Measurements from ENCODE around the gene ZDHHC5. TPM values are rescaled to one million over a fixed set of nuclear protein-coding genes. Genes with fewer than 3 reads are reported as not detected.

Gene ZDHHC5
- total and polyA plus RNA-seq, 2 of the 13 experiments (the other 11 are each of a cell fraction or from before 2014, with no cell fraction given) = 26.6 to 34.0 TPM

DNA sequence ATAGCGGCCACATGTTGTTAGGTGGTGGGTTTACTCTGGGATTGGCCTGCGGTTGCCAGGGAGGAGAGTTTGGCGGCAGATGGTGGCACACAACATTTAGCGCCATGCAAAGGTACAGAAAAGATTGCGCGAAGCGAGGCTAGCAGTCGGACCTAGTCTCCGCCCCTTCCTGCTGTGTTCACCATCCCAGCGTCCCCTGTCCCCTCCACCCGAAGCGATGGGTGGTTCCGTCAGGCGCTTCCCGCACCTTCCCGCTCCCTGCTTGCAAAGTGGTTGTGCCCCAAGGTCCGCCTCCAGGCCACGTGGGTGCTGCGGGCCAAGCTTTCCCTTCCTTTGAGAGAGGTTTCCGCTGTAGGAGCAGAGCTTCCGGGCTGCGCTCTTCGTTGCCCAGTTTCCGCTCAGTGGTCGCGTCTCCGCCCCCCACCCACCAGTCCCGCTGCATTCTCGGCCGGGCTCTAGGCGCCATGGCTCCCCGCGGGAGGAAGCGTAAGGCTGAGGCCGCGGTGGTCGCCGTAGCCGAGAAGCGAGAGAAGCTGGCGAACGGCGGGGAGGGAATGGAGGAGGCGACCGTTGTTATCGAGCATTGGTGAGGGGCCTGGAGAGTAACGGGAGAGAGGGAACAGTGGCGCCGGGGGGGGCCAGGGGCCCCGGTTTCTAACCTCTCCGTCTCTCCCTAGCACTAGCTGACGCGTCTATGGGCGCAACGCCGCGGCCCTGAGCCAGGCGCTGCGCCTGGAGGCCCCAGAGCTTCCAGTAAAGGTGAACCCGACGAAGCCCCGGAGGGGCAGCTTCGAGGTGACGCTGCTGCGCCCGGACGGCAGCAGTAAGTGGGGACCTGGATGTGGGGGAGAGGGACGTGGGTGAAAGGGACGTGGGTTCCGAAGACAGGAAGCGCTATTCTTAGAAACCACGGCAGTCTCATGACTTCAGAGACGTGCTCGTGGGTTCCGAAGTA lies 73.5 kb downstream of the ZDHHC5 start, which contains the start of gene SELENOH (continued):
- TF ChIP-seq, protein P1, sequence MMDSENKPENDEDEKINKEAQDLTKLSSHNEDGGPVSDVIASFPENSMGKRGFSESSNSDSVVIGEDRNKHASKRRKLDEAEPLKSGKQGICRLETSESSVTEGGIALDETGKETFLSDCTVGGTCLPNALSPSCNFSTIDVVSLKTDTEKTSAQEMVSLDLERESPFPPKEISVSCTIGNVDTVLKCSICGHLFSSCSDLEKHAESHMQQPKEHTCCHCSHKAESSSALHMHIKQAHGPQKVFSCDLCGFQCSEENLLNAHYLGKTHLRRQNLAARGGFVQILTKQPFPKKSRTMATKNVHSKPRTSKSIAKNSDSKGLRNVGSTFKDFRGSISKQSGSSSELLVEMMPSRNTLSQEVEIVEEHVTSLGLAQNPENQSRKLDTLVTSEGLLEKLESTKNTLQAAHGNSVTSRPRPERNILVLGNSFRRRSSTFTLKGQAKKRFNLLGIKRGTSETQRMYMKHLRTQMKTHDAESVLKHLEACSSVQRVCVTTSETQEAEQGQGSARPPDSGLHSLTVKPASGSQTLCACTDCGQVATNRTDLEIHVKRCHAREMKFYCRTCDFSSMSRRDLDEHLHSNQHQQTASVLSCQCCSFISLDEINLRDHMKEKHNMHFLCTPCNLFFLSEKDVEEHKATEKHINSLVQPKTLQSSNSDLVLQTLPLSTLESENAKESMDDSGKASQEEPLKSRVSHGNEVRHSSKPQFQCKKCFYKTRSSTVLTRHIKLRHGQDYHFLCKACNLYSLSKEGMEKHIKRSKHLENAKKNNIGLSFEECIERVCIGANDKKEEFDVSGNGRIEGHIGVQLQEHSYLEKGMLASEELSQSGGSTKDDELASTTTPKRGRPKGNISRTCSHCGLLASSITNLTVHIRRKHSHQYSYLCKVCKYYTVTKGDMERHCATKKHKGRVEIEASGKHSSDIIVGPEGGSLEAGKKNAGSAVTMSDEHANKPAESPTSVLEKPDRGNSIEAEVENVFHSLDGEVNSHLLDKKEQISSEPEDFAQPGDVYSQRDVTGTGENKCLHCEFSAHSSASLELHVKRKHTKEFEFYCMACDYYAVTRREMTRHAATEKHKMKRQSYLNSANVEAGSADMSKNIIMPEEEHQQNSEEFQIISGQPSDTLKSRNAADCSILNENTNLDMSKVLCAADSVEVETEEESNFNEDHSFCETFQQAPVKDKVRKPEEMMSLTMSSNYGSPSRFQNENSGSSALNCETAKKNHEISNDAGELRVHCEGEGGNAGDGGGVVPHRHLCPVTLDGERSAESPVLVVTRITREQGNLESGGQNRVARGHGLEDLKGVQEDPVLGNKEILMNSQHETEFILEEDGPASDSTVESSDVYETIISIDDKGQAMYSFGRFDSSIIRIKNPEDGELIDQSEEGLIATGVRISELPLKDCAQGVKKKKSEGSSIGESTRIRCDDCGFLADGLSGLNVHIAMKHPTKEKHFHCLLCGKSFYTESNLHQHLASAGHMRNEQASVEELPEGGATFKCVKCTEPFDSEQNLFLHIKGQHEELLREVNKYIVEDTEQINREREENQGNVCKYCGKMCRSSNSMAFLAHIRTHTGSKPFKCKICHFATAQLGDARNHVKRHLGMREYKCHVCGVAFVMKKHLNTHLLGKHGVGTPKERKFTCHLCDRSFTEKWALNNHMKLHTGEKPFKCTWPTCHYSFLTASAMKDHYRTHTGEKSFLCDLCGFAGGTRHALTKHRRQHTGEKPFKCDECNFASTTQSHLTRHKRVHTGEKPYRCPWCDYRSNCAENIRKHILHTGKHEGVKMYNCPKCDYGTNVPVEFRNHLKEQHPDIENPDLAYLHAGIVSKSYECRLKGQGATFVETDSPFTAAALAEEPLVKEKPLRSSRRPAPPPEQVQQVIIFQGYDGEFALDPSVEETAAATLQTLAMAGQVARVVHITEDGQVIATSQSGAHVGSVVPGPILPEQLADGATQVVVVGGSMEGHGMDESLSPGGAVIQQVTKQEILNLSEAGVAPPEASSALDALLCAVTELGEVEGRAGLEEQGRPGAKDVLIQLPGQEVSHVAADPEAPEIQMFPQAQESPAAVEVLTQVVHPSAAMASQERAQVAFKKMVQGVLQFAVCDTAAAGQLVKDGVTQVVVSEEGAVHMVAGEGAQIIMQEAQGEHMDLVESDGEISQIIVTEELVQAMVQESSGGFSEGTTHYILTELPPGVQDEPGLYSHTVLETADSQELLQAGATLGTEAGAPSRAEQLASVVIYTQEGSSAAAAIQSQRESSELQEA (CRISPR knock-in tag; IDR thresholded peaks at IDR 0.05; ENCODE audit: not compliant biosample characterization) = peak; percentile 41
- no peak for TF ChIP-seq ZNF382 (CRISPR knock-in tag; IDR thresholded peaks at IDR 0.05; ENCODE audit: borderline replicate concordance)
- TF ChIP-seq TOE1 (CRISPR knock-in tag; IDR thresholded peaks at IDR 0.05) = no peak
- TF ChIP-seq NFE2 (CRISPR knock-in tag; IDR thresholded peaks at IDR 0.05) = no peak
- TF ChIP-seq SIN3B (IDR thresholded peaks at IDR 0.05; ENCODE audit: low read length) = peak; percentile 76
- TF ChIP-seq ZNF496 (CRISPR knock-in tag; IDR thresholded peaks at IDR 0.05; ENCODE audit: insufficient replicate concordance) = no peak
- peak; percentile 87; the same call in 1 of the 2 replicates for TF ChIP-seq SMAD1 (CRISPR knock-in tag; IDR thresholded peaks at IDR 0.05; ENCODE audit: borderline replicate concordance, low read depth)
- peak; percentile 48; the same call in 1 of the 2 replicates for TF ChIP-seq ZNF414 (CRISPR knock-in tag; IDR thresholded peaks at IDR 0.05)
- TF ChIP-seq, protein P2, sequence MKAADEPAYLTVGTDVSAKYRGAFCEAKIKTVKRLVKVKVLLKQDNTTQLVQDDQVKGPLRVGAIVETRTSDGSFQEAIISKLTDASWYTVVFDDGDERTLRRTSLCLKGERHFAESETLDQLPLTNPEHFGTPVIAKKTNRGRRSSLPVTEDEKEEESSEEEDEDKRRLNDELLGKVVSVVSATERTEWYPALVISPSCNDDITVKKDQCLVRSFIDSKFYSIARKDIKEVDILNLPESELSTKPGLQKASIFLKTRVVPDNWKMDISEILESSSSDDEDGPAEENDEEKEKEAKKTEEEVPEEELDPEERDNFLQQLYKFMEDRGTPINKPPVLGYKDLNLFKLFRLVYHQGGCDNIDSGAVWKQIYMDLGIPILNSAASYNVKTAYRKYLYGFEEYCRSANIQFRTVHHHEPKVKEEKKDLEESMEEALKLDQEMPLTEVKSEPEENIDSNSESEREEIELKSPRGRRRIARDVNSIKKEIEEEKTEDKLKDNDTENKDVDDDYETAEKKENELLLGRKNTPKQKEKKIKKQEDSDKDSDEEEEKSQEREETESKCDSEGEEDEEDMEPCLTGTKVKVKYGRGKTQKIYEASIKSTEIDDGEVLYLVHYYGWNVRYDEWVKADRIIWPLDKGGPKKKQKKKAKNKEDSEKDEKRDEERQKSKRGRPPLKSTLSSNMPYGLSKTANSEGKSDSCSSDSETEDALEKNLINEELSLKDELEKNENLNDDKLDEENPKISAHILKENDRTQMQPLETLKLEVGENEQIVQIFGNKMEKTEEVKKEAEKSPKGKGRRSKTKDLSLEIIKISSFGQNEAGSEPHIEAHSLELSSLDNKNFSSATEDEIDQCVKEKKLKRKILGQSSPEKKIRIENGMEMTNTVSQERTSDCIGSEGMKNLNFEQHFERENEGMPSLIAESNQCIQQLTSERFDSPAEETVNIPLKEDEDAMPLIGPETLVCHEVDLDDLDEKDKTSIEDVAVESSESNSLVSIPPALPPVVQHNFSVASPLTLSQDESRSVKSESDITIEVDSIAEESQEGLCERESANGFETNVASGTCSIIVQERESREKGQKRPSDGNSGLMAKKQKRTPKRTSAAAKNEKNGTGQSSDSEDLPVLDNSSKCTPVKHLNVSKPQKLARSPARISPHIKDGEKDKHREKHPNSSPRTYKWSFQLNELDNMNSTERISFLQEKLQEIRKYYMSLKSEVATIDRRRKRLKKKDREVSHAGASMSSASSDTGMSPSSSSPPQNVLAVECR (CRISPR knock-in tag; IDR thresholded peaks at IDR 0.05; ENCODE audit: borderline replicate concordance) = peak; percentile 95
- TF ChIP-seq, protein P3, sequence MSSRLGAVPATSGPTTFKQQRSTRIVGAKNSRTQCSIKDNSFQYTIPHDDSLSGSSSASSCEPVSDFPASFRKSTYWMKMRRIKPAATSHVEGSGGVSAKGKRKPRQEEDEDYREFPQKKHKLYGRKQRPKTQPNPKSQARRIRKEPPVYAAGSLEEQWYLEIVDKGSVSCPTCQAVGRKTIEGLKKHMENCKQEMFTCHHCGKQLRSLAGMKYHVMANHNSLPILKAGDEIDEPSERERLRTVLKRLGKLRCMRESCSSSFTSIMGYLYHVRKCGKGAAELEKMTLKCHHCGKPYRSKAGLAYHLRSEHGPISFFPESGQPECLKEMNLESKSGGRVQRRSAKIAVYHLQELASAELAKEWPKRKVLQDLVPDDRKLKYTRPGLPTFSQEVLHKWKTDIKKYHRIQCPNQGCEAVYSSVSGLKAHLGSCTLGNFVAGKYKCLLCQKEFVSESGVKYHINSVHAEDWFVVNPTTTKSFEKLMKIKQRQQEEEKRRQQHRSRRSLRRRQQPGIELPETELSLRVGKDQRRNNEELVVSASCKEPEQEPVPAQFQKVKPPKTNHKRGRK (CRISPR knock-in tag; IDR thresholded peaks at IDR 0.05) = no peak
